GM12873 (cell line): Measurements from ENCODE around the gene FUT4.

Source experiments
- TF ChIP-seq, protein P1 (sequence below): IDR thresholded peaks from 2 replicates; pipeline ENCODE4 v1.5.1; 2012; ENCODE audit warnings: low read depth, mild to moderate bottlenecking, moderate library complexity, low read length, control low read depth; ENCODE audit not compliant: insufficient read depth; ENCODE audit errors: missing control alignments

The FUT4 gene

DNA sequence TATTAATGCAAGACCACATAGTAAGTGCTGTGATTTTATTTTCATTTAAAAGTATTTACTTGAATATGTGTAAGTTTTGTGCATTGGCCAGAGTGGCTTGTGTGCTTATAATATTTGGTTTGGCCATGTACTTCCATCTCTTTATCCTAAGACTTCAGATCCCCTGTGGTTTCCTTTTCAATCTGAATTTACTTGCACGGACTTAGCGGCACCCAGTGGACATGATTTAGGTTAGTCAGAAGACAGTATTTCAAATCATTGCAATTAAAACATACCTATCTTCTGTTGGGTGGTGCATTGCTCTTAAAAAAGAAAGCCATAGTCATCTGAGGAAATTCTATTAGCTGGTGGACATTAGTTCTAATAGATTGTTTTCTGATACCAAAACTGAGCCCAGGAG is 54.2 kb downstream of the FUT4 start:
- TF ChIP-seq, protein P1, sequence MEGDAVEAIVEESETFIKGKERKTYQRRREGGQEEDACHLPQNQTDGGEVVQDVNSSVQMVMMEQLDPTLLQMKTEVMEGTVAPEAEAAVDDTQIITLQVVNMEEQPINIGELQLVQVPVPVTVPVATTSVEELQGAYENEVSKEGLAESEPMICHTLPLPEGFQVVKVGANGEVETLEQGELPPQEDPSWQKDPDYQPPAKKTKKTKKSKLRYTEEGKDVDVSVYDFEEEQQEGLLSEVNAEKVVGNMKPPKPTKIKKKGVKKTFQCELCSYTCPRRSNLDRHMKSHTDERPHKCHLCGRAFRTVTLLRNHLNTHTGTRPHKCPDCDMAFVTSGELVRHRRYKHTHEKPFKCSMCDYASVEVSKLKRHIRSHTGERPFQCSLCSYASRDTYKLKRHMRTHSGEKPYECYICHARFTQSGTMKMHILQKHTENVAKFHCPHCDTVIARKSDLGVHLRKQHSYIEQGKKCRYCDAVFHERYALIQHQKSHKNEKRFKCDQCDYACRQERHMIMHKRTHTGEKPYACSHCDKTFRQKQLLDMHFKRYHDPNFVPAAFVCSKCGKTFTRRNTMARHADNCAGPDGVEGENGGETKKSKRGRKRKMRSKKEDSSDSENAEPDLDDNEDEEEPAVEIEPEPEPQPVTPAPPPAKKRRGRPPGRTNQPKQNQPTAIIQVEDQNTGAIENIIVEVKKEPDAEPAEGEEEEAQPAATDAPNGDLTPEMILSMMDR: no peak
